NB4 (cell line): Measurements from ENCODE around the gene GLYATL1.
"Not testable (repeated sequence)": the region's sequence is repeated elsewhere in the genome, so short reads cannot be mapped to it uniquely, and the experiment has no call there.

ENCODE experiments used
- POLR2A ChIP-seq: IDR thresholded peaks from 2 replicates; pipeline ENCODE4 v1.6.1; 2011; ENCODE audit warnings: mild to moderate bottlenecking; ENCODE audit not compliant: insufficient read length; ENCODE audit errors: extremely low read depth
- TF ChIP-seq, protein P1 (sequence below): IDR thresholded peaks from one replicate; pipeline ENCODE4 v1.5.1; 2012; ENCODE audit warnings: low read depth, low read length
- TF ChIP-seq, protein P2 (sequence below): IDR thresholded peaks from 2 replicates; pipeline ENCODE4 v1.6.1; 2011; ENCODE audit warnings: low read depth, low read length

DNA sequence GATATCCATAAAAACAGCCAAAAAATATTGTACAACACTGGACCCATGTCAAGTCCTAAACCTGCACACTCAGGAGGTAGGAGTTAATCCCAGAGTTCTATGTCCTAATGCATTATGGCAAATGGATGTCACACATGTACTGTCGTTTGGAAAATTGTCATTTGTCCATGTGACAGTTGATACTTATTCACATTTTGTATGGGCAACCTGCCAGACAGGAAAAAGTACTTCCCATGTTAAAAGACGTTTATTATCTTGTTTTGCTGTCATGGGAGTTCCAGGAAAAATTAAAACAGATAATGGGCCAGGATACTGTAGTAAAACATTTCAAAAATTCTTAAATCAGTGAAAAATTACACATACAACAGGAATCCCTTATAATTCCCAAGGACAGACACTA lies 62.7 kb downstream of the GLYATL1 start:
- TF ChIP-seq, protein P1, sequence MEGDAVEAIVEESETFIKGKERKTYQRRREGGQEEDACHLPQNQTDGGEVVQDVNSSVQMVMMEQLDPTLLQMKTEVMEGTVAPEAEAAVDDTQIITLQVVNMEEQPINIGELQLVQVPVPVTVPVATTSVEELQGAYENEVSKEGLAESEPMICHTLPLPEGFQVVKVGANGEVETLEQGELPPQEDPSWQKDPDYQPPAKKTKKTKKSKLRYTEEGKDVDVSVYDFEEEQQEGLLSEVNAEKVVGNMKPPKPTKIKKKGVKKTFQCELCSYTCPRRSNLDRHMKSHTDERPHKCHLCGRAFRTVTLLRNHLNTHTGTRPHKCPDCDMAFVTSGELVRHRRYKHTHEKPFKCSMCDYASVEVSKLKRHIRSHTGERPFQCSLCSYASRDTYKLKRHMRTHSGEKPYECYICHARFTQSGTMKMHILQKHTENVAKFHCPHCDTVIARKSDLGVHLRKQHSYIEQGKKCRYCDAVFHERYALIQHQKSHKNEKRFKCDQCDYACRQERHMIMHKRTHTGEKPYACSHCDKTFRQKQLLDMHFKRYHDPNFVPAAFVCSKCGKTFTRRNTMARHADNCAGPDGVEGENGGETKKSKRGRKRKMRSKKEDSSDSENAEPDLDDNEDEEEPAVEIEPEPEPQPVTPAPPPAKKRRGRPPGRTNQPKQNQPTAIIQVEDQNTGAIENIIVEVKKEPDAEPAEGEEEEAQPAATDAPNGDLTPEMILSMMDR: not testable (repeated sequence)
- TF ChIP-seq, protein P2, sequence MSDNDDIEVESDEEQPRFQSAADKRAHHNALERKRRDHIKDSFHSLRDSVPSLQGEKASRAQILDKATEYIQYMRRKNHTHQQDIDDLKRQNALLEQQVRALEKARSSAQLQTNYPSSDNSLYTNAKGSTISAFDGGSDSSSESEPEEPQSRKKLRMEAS: not testable (repeated sequence)
- TF ChIP-seq POLR2A: not testable (repeated sequence)
